Transverse colon (tissue), 4 donors: ENCODE measurements around the gene BABAM1.

ENCODE experiments used
- POLR2A ChIP-seq: fragments of 450-650 bp; IDR thresholded peaks from one replicate; pipeline ENCODE4 v1.6.1; 2016; ENCODE audit warnings: antibody characterized with exemption, mild to moderate bottlenecking, moderate library complexity
- POLR2AphosphoS5 ChIP-seq, 3 donors: sonication (generic); formaldehyde crosslinking; IDR thresholded peaks; one replicate each; pipeline ENCODE4 v1.6.1; 2016; ENCODE audit warnings: antibody characterized with exemption in 3 of 3
- TF ChIP-seq, protein P1 (sequence below), 5 experiments: fragments of 200-600 bp in 3 of 5; fragments of 450-650 bp in 2 of 5; sonication (generic) in 3 of 5; IDR thresholded peaks; 1 replicate in 2 of 5; 2 replicates in 3 of 5; pipeline ENCODE4 v1.5.1; 2016 to 2017; ENCODE audit warnings: antibody characterized with exemption in 5 of 5, inconsistent platforms in 3 of 5, mild to moderate bottlenecking in 2 of 5, moderate library complexity in 1 of 5

DNA sequence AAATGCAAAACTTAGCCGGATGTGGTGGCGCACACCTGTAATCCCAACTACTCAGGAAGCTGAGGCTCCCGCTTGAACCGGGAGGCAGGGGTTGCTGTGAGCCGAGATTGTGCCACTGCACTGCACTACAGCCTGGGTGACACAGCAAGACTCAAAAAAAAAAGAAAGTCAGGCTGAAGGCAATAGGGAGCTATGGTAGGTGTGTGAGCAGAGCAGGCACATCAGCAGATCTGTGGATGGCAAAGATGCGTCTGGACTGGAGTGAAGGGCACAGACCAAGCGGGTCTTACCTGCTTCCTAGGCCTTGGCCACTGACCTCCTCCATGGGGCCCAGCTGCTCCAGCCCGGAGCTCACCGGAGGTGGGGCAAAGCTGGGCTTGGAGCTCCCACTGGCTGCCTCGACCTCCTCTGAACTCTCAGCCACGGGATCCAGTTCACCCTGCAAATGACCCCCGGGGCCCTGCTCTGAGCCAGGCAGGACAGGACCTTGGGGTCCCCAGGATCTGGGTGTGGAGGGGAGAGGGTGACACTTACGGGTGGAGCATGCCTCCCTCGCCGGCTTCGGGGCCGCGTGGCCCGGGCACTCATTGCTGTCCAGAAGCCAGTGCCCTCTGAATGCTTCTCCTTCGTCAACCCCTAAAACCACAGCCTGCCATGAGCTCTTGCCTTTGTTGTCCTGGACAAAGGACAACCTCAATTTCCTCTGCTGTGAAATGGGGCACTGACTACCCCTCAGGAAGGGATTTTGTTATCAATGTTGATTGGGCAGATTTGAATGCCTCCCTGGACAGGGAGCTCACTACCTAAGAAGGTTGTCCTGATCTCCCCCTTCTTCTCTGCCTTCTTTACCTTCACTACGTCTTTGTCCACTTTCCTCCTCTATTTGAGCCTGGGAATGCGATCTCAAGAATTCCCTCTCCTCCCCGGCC, 3.3 kb upstream of the BABAM1 start:
- TF ChIP-seq, protein P1, sequence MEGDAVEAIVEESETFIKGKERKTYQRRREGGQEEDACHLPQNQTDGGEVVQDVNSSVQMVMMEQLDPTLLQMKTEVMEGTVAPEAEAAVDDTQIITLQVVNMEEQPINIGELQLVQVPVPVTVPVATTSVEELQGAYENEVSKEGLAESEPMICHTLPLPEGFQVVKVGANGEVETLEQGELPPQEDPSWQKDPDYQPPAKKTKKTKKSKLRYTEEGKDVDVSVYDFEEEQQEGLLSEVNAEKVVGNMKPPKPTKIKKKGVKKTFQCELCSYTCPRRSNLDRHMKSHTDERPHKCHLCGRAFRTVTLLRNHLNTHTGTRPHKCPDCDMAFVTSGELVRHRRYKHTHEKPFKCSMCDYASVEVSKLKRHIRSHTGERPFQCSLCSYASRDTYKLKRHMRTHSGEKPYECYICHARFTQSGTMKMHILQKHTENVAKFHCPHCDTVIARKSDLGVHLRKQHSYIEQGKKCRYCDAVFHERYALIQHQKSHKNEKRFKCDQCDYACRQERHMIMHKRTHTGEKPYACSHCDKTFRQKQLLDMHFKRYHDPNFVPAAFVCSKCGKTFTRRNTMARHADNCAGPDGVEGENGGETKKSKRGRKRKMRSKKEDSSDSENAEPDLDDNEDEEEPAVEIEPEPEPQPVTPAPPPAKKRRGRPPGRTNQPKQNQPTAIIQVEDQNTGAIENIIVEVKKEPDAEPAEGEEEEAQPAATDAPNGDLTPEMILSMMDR (IDR thresholded peaks at IDR 0.05): no peak
- TF ChIP-seq POLR2A (no peak), POLR2AphosphoS5 (IDR thresholded peaks at IDR 0.05) (no peak)
